Gastrocnemius medialis (tissue), 4 donors: ENCODE measurements around the gene JOSD2. TPM values are rescaled to one million over a fixed set of nuclear protein-coding genes. Genes with fewer than 3 reads are reported as not detected.
A peak's percentile ranks its signal among the peaks of the same experiment; 100 is the strongest.

Source experiments
- ATAC-seq, 2 donors: fragments of 150-250 bp; one replicate each; pipeline ENCODE4 v1.9.1; 2016
- DNase-seq, 2 donors: peaks; one replicate each; pipeline ENCODE4 v3.0.0-alpha.2; 2019
- H3K27ac ChIP-seq, 4 donors: fragments of 200-600 bp; sonication (generic); 1 replicate in 1 of 4; 2 replicates in 3 of 4; pipeline ENCODE4 v1.5.1; 2016 to 2018; ENCODE audit warnings: mild to moderate bottlenecking in 2 of 4, moderate library complexity in 1 of 4
- H3K27me3 ChIP-seq, 3 donors: fragments of 200-600 bp; sonication (generic) in 2 of 3; 1 replicate in 1 of 3; 2 replicates in 2 of 3; pipeline versions ENCODE4 v1.5.1 to v1.6.0; 2016 to 2019; ENCODE audit warnings: mild to moderate bottlenecking in 1 of 3, moderate library complexity in 1 of 3
- H3K36me3 ChIP-seq, 2 donors: fragments of 200-600 bp; sonication (generic) in 1 of 2; one replicate each; pipeline ENCODE4 v1.5.1; 2017 to 2018
- H3K4me1 ChIP-seq, 2 donors: fragments of 200-600 bp; sonication (generic) in 1 of 2; one replicate each; pipeline ENCODE4 v1.5.1; 2016 to 2017; ENCODE audit warnings: mild to moderate bottlenecking in 2 of 2
- H3K4me3 ChIP-seq, 4 donors: fragments of 200-600 bp; sonication (generic) in 3 of 4; 1 replicate in 1 of 4; 2 replicates in 3 of 4; pipeline ENCODE4 v1.5.1; 2016 to 2019; ENCODE audit warnings: mild to moderate bottlenecking in 2 of 4
- H3K9me3 ChIP-seq, 3 donors: fragments of 200-600 bp; sonication (generic) in 2 of 3; 1 replicate in 1 of 3; 2 replicates in 2 of 3; pipeline ENCODE4 v1.5.1; 2016 to 2019
- CTCF ChIP-seq, 5 experiments: fragments of 450-650 bp in 3 of 5; fragments of 200-600 bp in 2 of 5; sonication (generic) in 2 of 5; IDR thresholded peaks in 4 of 5; conservative IDR thresholded peaks in 1 of 5; 1 replicate in 4 of 5; 2 replicates in 1 of 5; pipeline ENCODE4 v1.5.1; 2016 to 2019; ENCODE audit warnings: antibody characterized with exemption in 5 of 5, mild to moderate bottlenecking in 3 of 5, moderate library complexity in 3 of 5
- POLR2A ChIP-seq, 2 donors: fragments of 450-650 bp; IDR thresholded peaks; one replicate each; pipeline ENCODE4 v1.6.1; 2017; ENCODE audit warnings: antibody characterized with exemption in 2 of 2, mild to moderate bottlenecking in 2 of 2, moderate library complexity in 2 of 2
- in situ Hi-C, 4 donors: fragments of 200-750 bp; cut with MboI; loops; one replicate each; pipeline versions ENCODE4 v1.15.0 to v1.8.0; 2017; ENCODE audit warnings: low sequenced_read_pairs in 4 of 4
- intact Hi-C: fragments of 100-400 bp; cut with DNase I; formaldehyde crosslinking; loops from one replicate; pipeline ENCODE4 v1.15.1; 2023; ENCODE audit warnings: low total_unique reads
- total RNA-seq, 4 donors: library from RNA; depleted of rRNA; stranded (reverse); fragments of >200 nt; gene quantifications; one replicate each; pipeline versions ENCODE4 v1.1.0 to v1.2.3, GENCODE V29; 2016

Gene JOSD2
- total RNA-seq, 4 donors from 2014 or later: 22.1 to 36.9 (median 27.8) TPM

GRCh38 chr19:50458396-50459066, 52.5 kb downstream of the JOSD2 start:
- Histone ChIP-seq H3K9me3 (no peaks in the 10 kb centered on the region), H3K36me3 (no peaks in the 10 kb centered on the region), H3K27me3 (peaks cover 7 to 9% (median 9%) of the 10 kb centered on the region in 3 donors), H3K4me1 (no peaks in the 10 kb centered on the region), H3K27ac (peak overlapping the region in 1 of 4 donors; percentile 64), H3K4me3 (no peak overlapping the region)
- ATAC-seq (no peak), DNase-seq (no peak)
- intact Hi-C loops (no loop called here), in situ Hi-C loops (loop anchor here in 1 of 4 donors (25.0 kb wide), 1 partner anchor 96 kb away; the partner anchor contains the start of gene NAPSA)
- no peak for TF ChIP-seq CTCF (IDR thresholded peaks at IDR 0.05 in 4 of 5, conservative IDR thresholded peaks at IDR 0.05 in 1 of 5)
- no peak for TF ChIP-seq POLR2A (IDR thresholded peaks at IDR 0.05)

DNA sequence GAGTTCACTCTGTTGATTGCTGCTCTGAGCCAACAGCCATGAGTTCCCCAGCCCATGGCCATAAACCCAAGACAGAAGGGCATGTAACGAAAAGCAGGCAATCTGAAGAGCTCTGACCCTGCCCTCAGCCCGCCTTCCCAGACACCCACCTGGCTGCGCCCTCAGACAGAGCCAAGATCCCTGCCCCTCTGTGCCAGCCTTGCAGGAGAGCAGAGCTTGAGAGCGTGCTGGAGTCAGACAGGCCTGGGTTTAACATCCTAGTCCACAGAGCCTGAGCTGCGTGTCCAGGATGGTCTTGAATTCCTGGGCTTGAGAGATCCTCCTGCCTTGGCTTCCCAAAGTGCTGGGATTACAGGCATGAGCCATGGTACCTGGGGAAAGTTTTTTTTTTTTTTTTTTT, 53.7 kb downstream of the JOSD2 start:
- peaks cover 7 to 9% (median 9%) of the 10 kb centered on the region in 3 donors for H3K27me3 ChIP-seq
- H3K27ac ChIP-seq: peak overlapping the region in 1 of 4 donors; percentile 18
- no peak for DNase-seq
- intact Hi-C loops (no loop called here), in situ Hi-C loops (loop anchor here in 1 of 4 donors (25.0 kb wide), 1 partner anchor 95 kb away; the partner anchor contains the start of gene NAPSA)
- H3K4me1 ChIP-seq: no peaks in the 10 kb centered on the region
- H3K9me3 ChIP-seq: no peaks in the 10 kb centered on the region
- no peak overlapping the region for H3K4me3 ChIP-seq
- TF ChIP-seq CTCF (IDR thresholded peaks at IDR 0.05 in 4 of 5, conservative IDR thresholded peaks at IDR 0.05 in 1 of 5): no peak
- TF ChIP-seq POLR2A (IDR thresholded peaks at IDR 0.05): no peak
- H3K36me3 ChIP-seq: no peaks in the 10 kb centered on the region
- ATAC-seq: no peak

Other genes starting within 250 kb of the JOSD2 start
- gene KCNC3, start 181.8 kb downstream of the JOSD2 start, total RNA-seq: 1 to 10 TPM in 1 of 4 donors, under 1 TPM in 3; 0.25 to 1.4 (median 0.53) TPM
- gene NAPSA, start 145.6 kb downstream of the JOSD2 start, total RNA-seq: under 1 TPM in 1 of 4 donors, not detected in 3; 0.09 TPM
- 100 to 1,000 TPM; 155 to 232 (median 200) TPM for gene NR1H2, start 134.7 kb downstream of the JOSD2 start, total RNA-seq
- gene POLD1, start 126.8 kb downstream of the JOSD2 start, total RNA-seq: 10 to 100 TPM in 1 of 4 donors, 1 to 10 TPM in 3; 4.0 to 18.3 (median 6.0) TPM
- gene SPIB, start 92.3 kb downstream of the JOSD2 start, total RNA-seq: under 1 TPM in 1 of 4 donors, not detected in 3; 0.15 TPM
- gene MYBPC2, start 78.3 kb downstream of the JOSD2 start, total RNA-seq: 100 to 1,000 TPM; 358 to 988 (median 442) TPM
- 10 to 100 TPM; 29.2 to 67.4 (median 45.4) TPM for gene EMC10, start 34.7 kb downstream of the JOSD2 start, total RNA-seq
- 10 to 100 TPM in 1 of 4 donors, 1 to 10 TPM in 2, not detected in 1; 1.2 to 11.0 (median 1.9) TPM for gene GARIN5A, start 34.3 kb downstream of the JOSD2 start, total RNA-seq
- gene ASPDH, start 2.7 kb upstream of the JOSD2 start, total RNA-seq: not detected
- under 1 TPM in 3 of 4 donors, not detected in 1; 0.33 to 0.81 (median 0.34) TPM for gene LRRC4B, start 57.2 kb upstream of the JOSD2 start, total RNA-seq
- gene SYT3, start 128.7 kb upstream of the JOSD2 start, total RNA-seq: under 1 TPM in 1 of 4 donors, not detected in 3; 0.09 TPM
- not detected for gene C19orf81, start 138.3 kb upstream of the JOSD2 start, total RNA-seq
- gene SHANK1, start 208.6 kb upstream of the JOSD2 start, total RNA-seq: under 1 TPM in 1 of 4 donors, not detected in 3; 0.68 TPM
- 1 to 10 TPM; 2.1 to 5.0 (median 2.7) TPM for gene CLEC11A, start 212.2 kb upstream of the JOSD2 start, total RNA-seq